Neural progenitor cell (in vitro differentiated cells): Measurements from ENCODE around the gene TADA2A.

Experiments used
- CTCF ChIP-seq: fragments of 200-600 bp; sonication (generic); IDR thresholded peaks from 2 replicates; pipeline ENCODE4 v1.5.1; 2017; ENCODE audit warnings: antibody characterized with exemption, mild to moderate bottlenecking
- EZH2 ChIP-seq: fragments of 200-600 bp; sonication (generic); IDR thresholded peaks from 2 replicates; pipeline ENCODE4 v1.6.1; 2017; ENCODE audit warnings: antibody characterized with exemption, mild to moderate bottlenecking, moderate library complexity
- EZH2phosphoT487 ChIP-seq: fragments of 200-600 bp; sonication (generic); IDR thresholded peaks from 2 replicates; pipeline ENCODE4 v1.6.1; 2017; ENCODE audit warnings: antibody characterized with exemption

DNA sequence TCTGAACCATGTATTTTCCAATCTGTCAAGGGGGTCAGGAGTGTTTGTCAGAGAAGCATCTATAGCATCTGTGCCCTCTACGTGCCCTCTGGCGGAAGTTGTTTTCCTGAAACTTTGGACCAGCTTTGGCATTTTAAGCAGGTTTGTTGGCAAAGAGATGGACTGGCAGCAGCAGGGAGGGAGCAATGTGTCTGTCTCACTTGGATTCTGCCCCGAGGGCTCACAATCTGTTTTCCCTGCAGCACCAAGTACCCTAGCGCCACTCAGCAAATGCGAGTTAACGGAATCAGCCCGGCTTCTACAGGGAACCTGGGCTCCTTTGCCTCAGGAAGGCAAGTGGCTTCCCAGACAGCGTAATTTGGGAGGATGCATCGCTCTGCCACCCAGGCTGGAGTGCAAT lies 100.4 kb downstream of the TADA2A start:
- no peak for TF ChIP-seq CTCF
- TF ChIP-seq EZH2phosphoT487: no peak
- no peak for TF ChIP-seq EZH2
